MM.1S (cell line): ENCODE measurements around the gene ZNHIT6.

Experiments used
- EZH2 ChIP-seq: fragments of 300-600 bp; sonication (generic); optimal IDR thresholded peaks from 2 replicates; pipeline ENCODE3; 2017; ENCODE audit warnings: low read depth, mild to moderate bottlenecking, antibody characterized with exemption, low read length, mixed read lengths
- EZH2phosphoT487 ChIP-seq: fragments of 300-600 bp; sonication (generic); IDR thresholded peaks from 2 replicates; pipeline ENCODE4 v1.6.1; 2018; ENCODE audit warnings: antibody characterized with exemption, low read length
- TF ChIP-seq, protein P1 (sequence below): fragments of 300-600 bp; sonication (generic); IDR thresholded peaks from 2 replicates; pipeline ENCODE4 v1.5.1; 2016; ENCODE audit warnings: antibody characterized with exemption, low read length, mixed read lengths

- TF ChIP-seq EZH2 (no peak), EZH2phosphoT487 (no peak)
- TF ChIP-seq, protein P1, sequence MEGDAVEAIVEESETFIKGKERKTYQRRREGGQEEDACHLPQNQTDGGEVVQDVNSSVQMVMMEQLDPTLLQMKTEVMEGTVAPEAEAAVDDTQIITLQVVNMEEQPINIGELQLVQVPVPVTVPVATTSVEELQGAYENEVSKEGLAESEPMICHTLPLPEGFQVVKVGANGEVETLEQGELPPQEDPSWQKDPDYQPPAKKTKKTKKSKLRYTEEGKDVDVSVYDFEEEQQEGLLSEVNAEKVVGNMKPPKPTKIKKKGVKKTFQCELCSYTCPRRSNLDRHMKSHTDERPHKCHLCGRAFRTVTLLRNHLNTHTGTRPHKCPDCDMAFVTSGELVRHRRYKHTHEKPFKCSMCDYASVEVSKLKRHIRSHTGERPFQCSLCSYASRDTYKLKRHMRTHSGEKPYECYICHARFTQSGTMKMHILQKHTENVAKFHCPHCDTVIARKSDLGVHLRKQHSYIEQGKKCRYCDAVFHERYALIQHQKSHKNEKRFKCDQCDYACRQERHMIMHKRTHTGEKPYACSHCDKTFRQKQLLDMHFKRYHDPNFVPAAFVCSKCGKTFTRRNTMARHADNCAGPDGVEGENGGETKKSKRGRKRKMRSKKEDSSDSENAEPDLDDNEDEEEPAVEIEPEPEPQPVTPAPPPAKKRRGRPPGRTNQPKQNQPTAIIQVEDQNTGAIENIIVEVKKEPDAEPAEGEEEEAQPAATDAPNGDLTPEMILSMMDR = no peak
These were observed 81.4 kb downstream of the ZNHIT6 start for GRCh38 chr1:85626818-85627217.
